SK-N-SH (cell line): ENCODE data around the gene USP12.

Experiments
- EP300 ChIP-seq, 2 experiments: IDR thresholded peaks; 2 replicates each; pipeline versions ENCODE4 v1.4.0 to v1.6.1; 2012; ENCODE audit warnings: borderline replicate concordance in 1 of 2, low read depth in 1 of 2, low read length in 1 of 2
- FOXJ3 ChIP-seq: sonication (generic); formaldehyde crosslinking; IDR thresholded peaks from 2 replicates; pipeline ENCODE4 v1.5.1; 2020; ENCODE audit warnings: mild to moderate bottlenecking, missing genetic modification reagents
- JUND ChIP-seq: IDR thresholded peaks from 2 replicates; pipeline ENCODE4 v1.4.0; 2012
- RFX5 ChIP-seq: IDR thresholded peaks from 2 replicates; pipeline ENCODE4 v1.6.1; 2012; ENCODE audit warnings: mild to moderate bottlenecking, improper control_type of control experiment, low read length
- TF ChIP-seq, protein P1 (sequence below): fragments of 200-600 bp; sonication (generic); IDR thresholded peaks from 2 replicates; pipeline ENCODE4 v1.6.1; 2017; ENCODE audit warnings: antibody characterized with exemption, mild to moderate bottlenecking, moderate library complexity
- TF ChIP-seq, protein P2 (sequence below): IDR thresholded peaks from 2 replicates; pipeline ENCODE4 v1.4.0; 2012; ENCODE audit warnings: low read depth, borderline replicate concordance

DNA sequence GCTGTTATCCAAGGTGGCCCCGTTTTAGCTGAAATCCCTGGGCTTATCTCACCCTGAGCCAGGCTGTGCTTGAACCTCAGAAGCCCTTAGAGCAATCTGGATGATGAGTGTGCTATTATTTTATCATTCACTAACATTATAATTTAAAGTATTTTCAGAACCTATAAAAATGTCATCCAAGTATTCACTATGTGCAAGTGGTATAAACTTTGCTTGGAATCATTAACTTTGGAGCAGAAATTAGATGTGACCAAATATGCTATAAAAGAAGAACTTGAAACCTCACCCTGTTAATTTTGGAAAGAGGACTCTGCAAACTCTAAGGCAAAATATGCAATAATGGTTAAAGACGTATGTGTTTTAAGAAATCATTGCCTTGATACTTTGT lies 147.5 kb downstream of the USP12 start:
- TF ChIP-seq, protein P1, sequence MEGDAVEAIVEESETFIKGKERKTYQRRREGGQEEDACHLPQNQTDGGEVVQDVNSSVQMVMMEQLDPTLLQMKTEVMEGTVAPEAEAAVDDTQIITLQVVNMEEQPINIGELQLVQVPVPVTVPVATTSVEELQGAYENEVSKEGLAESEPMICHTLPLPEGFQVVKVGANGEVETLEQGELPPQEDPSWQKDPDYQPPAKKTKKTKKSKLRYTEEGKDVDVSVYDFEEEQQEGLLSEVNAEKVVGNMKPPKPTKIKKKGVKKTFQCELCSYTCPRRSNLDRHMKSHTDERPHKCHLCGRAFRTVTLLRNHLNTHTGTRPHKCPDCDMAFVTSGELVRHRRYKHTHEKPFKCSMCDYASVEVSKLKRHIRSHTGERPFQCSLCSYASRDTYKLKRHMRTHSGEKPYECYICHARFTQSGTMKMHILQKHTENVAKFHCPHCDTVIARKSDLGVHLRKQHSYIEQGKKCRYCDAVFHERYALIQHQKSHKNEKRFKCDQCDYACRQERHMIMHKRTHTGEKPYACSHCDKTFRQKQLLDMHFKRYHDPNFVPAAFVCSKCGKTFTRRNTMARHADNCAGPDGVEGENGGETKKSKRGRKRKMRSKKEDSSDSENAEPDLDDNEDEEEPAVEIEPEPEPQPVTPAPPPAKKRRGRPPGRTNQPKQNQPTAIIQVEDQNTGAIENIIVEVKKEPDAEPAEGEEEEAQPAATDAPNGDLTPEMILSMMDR = no peak
- TF ChIP-seq FOXJ3 (no peak), RFX5 (no peak), EP300 (IDR thresholded peaks at IDR 0.05; ENCODE audit: borderline replicate concordance in 1 of 2, low read depth in 1 of 2, low read length in 1 of 2) (no peak), JUND (no peak)
- TF ChIP-seq, protein P2, sequence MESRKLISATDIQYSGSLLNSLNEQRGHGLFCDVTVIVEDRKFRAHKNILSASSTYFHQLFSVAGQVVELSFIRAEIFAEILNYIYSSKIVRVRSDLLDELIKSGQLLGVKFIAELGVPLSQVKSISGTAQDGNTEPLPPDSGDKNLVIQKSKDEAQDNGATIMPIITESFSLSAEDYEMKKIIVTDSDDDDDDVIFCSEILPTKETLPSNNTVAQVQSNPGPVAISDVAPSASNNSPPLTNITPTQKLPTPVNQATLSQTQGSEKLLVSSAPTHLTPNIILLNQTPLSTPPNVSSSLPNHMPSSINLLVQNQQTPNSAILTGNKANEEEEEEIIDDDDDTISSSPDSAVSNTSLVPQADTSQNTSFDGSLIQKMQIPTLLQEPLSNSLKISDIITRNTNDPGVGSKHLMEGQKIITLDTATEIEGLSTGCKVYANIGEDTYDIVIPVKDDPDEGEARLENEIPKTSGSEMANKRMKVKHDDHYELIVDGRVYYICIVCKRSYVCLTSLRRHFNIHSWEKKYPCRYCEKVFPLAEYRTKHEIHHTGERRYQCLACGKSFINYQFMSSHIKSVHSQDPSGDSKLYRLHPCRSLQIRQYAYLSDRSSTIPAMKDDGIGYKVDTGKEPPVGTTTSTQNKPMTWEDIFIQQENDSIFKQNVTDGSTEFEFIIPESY = no peak
